Right atrium auricular region (tissue), 2 donors: Measurements from ENCODE around the gene C5. TPM values are rescaled to one million over a fixed set of nuclear protein-coding genes. Genes with fewer than 3 reads are reported as not detected.
A peak's percentile ranks its signal among the peaks of the same experiment; 100 is the strongest.

Source experiments
- DNase-seq: peaks from one replicate; pipeline ENCODE4 v3.0.0-alpha.2; 2019; ENCODE audit warnings: low spot score
- H3K27ac ChIP-seq, 2 donors: fragments of 200-600 bp; sonication (generic); 1 replicate in 1 of 2; 2 replicates in 1 of 2; pipeline ENCODE4 v1.5.1; 2016 to 2019
- H3K27me3 ChIP-seq, 2 donors: fragments of 200-600 bp; sonication (generic); one replicate each; pipeline versions ENCODE4 v1.5.1 to v1.6.0; 2017 to 2019
- H3K36me3 ChIP-seq: fragments of 200-600 bp; sonication (generic); one replicate; pipeline ENCODE4 v1.5.1; 2016
- H3K4me1 ChIP-seq, 2 donors: fragments of 200-600 bp; sonication (generic); one replicate each; pipeline versions ENCODE4 v1.5.1 to v1.6.0; 2017 to 2019
- H3K4me3 ChIP-seq, 2 donors: fragments of 200-600 bp; sonication (generic); 1 replicate in 1 of 2; 2 replicates in 1 of 2; pipeline ENCODE4 v1.5.1; 2017 to 2019; ENCODE audit warnings: mild to moderate bottlenecking in 1 of 2, moderate library complexity in 1 of 2
- H3K9me3 ChIP-seq, 2 donors: fragments of 200-600 bp; sonication (generic); one replicate each; pipeline ENCODE4 v1.5.1; 2019
- total RNA-seq, 2 donors: library from RNA; depleted of rRNA; stranded (reverse); fragments of >200 nt; gene quantifications; one replicate each; pipeline ENCODE4 v1.1.0, GENCODE V29; 2016
- TF ChIP-seq, protein P1 (sequence below), 2 donors: fragments of 200-600 bp; sonication (generic); IDR thresholded peaks; one replicate each; pipeline ENCODE4 v1.5.1; 2019; ENCODE audit warnings: antibody characterized with exemption in 2 of 2

Gene C5
- total RNA-seq, 2 donors from 2014 or later: 0.82 to 1.1 TPM

DNA sequence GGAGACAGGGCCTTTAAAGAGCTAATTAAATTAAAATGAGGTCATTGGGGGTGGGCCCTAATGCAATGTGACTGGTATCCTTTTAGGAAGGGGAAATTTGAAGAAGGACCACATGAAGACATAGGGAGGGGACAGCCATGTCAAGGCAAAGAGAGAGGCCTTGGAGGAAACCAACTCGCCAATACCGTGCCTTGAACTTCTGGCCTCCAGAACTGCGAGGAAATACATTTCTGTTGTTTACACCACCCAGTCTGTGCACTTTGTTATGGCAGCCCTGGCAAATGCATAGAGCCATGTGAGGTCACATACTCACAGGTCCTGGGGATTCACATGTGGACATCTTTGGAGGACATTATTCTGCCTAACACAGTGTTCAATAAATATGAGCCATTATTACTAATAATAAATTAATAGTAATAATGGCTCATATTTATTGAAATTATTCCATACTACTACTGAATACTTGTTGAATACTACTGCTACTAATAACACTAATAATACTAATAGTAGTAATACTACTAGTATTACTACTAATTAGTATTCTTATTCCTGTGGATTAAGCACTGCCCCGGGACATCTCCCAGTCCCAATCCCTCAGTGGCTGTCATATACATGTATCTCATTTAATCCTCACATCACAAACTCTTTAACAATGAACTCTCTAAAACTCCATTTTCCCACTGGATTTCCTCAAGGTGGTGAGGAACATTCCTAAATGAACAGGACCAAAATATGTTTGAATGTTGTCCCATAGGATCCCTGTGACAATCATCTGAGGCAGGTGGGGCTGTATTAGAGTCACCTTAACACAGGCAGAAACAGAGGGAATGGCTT, 131.9 kb downstream of the C5 start:
- TF ChIP-seq, protein P1, sequence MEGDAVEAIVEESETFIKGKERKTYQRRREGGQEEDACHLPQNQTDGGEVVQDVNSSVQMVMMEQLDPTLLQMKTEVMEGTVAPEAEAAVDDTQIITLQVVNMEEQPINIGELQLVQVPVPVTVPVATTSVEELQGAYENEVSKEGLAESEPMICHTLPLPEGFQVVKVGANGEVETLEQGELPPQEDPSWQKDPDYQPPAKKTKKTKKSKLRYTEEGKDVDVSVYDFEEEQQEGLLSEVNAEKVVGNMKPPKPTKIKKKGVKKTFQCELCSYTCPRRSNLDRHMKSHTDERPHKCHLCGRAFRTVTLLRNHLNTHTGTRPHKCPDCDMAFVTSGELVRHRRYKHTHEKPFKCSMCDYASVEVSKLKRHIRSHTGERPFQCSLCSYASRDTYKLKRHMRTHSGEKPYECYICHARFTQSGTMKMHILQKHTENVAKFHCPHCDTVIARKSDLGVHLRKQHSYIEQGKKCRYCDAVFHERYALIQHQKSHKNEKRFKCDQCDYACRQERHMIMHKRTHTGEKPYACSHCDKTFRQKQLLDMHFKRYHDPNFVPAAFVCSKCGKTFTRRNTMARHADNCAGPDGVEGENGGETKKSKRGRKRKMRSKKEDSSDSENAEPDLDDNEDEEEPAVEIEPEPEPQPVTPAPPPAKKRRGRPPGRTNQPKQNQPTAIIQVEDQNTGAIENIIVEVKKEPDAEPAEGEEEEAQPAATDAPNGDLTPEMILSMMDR (IDR thresholded peaks at IDR 0.05): no peak
- Histone ChIP-seq H3K36me3 (no peaks in the 10 kb centered on the region), H3K9me3 (no peaks in the 10 kb centered on the region), H3K27ac (peak overlapping the region; percentile 84 to 86), H3K4me1 (peaks cover 0 to 51% of the 10 kb centered on the region in 2 donors), H3K27me3 (no peaks in the 10 kb centered on the region), H3K4me3 (no peak overlapping the region)
- DNase-seq: no peak

DNA sequence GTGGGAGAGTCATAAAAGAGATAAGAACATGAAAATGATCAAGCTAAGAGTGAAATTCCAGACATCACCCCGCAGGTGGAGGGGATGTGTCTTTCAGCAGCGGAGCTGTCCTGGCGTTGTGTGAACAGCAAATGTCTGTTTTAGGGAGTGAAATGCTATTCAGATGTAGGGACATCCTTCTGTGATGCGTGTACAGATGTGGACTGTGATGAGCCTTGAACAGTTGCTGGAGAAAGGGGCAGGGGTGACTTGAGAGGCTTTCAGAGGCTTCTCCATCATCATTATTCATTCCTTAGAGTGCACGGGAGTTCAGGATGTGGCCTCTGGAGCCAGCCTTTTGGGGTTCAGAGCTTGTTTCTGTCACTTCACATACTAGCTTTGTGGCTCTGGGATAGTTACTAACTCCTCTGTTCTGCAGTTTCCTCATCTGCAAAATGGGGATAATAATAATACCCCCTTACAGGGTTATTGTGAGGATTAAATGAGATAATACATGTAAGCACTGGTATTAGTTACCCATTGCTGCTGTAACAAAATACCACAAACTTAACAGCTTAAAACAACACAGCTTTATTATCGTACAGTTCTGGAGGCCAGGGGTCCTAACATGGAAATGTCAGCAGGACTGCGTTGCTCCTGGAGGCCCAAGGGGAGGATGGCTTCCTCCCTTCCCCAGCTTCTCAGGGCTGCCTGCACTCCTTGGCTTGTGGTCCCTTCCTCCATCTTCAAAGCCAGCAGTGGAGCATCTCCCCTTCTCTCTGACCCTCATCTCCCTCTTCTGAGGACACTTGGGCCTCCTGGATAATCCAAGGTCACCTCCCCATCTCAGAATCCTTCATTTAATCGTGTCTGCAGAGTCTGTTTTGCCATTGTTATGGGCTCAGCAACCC, 132.8 kb downstream of the C5 start:
- Histone ChIP-seq H3K36me3 (no peaks in the 10 kb centered on the region), H3K27ac (peak overlapping the region; percentile 53 to 86), H3K4me1 (peaks cover 0 to 50% of the 10 kb centered on the region in 2 donors), H3K4me3 (no peak overlapping the region), H3K9me3 (no peaks in the 10 kb centered on the region), H3K27me3 (no peaks in the 10 kb centered on the region)
- TF ChIP-seq, protein P1 (IDR thresholded peaks at IDR 0.05): no peak
- no peak for DNase-seq

DNA sequence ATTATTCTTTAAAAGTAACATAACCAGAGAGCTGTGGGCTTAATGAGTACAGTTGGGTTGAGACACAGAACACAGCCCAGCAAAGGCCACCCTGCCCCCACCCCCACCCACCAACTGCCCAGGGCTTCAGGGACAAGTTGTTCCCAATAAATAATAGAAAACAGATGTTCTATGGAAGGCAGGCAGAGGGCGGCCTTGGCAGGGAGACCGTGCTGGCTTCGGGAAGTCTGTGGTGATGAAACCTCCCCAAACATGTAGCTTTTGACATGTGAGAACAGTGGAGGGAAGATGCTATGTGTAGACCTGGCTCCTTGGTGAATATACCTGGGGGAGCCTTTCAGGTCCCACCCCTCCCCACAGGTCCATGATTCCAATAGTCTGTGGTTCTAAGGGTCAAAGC, 133.5 kb downstream of the C5 start:
- H3K27ac ChIP-seq: peak overlapping the region; percentile 30 to 53
- peaks cover 0 to 43% of the 10 kb centered on the region in 2 donors for H3K4me1 ChIP-seq
- DNase-seq: peak; percentile 87
- no peak overlapping the region for H3K4me3 ChIP-seq
- TF ChIP-seq, protein P1 (IDR thresholded peaks at IDR 0.05): peak in 1 of 2 donors; percentile 33
- no peaks in the 10 kb centered on the region for H3K36me3 ChIP-seq
- H3K27me3 ChIP-seq: no peaks in the 10 kb centered on the region
- no peaks in the 10 kb centered on the region for H3K9me3 ChIP-seq

DNA sequence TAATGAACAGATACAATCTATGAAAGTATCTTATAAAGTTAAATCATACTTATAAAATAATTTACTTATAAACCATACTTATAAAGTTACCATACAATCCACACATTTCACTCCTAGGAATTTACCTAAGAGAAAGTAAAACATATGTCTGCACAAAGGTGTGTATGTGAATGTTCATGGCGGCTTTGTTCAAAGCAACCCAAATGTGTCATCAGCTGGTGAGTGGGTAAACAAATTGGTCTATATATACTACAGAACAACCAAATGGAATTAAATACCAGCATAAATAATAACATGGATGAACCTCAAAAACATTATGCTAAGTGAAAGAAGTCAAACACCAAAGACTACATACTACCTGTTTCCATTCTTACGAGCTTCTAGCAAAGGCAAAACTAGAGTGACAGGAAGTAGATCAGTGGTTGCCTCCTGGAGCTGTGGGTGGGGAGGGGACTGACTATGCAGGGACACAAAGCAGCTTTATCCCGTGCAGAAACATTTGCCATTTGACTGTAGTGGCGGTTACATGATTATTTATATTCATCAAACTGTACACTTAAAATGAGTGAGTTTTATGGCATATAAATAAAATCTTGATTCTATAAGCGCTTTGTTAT, 134.1 kb downstream of the C5 start:
- Histone ChIP-seq H3K4me1 (peaks cover 0 to 37% of the 10 kb centered on the region in 2 donors), H3K4me3 (no peak overlapping the region), H3K27ac (peak overlapping the region; percentile 30 to 53), H3K9me3 (no peaks in the 10 kb centered on the region), H3K36me3 (peaks cover 3% of the 10 kb centered on the region), H3K27me3 (no peaks in the 10 kb centered on the region)
- TF ChIP-seq, protein P1 (IDR thresholded peaks at IDR 0.05): no peak
- DNase-seq: no peak

DNA sequence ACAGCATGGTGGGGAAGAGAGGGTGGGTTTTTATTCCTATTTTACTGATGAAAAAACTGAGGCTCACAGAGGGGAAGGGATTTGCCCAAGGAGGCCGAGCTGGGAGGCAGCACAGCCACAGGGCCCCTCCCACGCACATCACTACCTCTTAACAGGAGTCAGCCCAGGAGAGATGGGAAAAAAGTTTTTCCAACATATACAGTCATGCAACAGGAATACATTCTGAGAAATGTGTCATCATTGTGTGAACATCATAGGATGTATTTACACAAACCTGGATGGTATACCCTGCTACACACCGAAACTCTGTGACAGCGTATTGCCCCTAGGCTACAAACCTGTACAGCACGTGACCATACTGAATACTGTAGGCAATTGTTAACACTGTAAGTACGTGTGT, 135.1 kb downstream of the C5 start:
- Histone ChIP-seq H3K27me3 (no peaks in the 10 kb centered on the region), H3K9me3 (no peaks in the 10 kb centered on the region), H3K4me3 (no peak overlapping the region), H3K27ac (peak overlapping the region in 1 of 2 donors; percentile 7), H3K36me3 (peaks cover 6% of the 10 kb centered on the region), H3K4me1 (peaks cover 0 to 27% of the 10 kb centered on the region in 2 donors)
- no peak for DNase-seq
- TF ChIP-seq, protein P1 (IDR thresholded peaks at IDR 0.05): no peak
